ENCODE data around the gene PARP12. TPM values are rescaled to one million over a fixed set of nuclear protein-coding genes. Genes with fewer than 3 reads are reported as not detected.
"Not testable (repeated sequence)": the region's sequence is repeated elsewhere in the genome, so short reads cannot be mapped to it uniquely, and the experiment has no call there.

The PARP12 gene
- total RNA-seq, result 14.1 TPM

DNA sequence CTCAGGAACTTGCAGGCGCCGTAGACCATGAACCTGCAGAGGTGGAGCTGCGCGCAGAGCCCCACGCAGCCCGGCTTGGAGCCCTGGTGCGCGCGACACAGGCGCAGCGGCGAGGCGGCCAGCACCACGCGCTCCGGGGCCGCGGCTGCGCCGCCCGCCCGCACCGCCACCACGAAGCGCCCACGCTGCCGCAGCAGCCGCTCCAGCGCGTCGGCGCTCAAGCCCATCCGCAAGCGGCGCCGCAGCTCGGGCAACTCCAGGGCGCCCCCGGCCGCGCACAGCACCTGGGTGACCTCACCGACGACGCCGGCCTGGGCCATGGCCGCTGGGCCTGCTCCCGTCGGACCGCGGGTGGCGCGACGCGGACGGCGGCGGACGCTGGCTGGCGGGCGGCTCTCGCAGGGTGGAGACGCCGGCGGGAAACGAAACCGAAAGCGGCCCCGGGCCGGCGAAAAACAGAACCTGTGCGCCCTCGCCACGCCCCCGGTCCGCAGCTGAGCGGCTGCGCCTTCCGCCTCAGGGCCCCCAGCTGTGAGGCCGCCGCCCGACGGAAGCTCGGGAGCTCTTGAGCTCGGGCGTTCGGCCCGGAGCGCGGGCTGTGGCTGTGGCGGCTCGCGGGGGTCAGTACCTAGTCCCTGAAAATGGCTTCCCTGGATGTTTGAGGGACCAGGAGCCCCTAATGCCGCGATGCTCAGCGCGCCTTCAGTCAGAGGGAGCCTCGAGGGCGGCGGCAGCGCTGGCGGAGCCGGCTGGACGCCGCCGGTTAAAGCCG is at the start of gene PARP12:
Gene PARP12 (minus strand): TSS at position 424 of the 772 bp plus-strand sequence. CDS start 104 bp downstream, at position 320.
- Histone ChIP-seq H3K27me3 (ENCODE audit: control insufficient read depth in 3 of 3, insufficient read depth in 3 of 3, low read length in 3 of 3) (no peaks in the 10 kb centered on the region), H3K36me3 (ENCODE audit: control insufficient read depth in 3 of 3, insufficient read depth in 3 of 3, low read length in 3 of 3) (no peaks in the 10 kb centered on the region), H3K9ac (ENCODE audit: low read depth in 1 of 3, low read length in 3 of 3) (peak within 1 kb of the TSS; percentile 74 to 83 (median 81)), H3K27ac (ENCODE audit: low read depth, low read length) (peak within 1 kb of the TSS; percentile 72), H3K9me3 (ENCODE audit: control insufficient read depth in 3 of 3, low read length in 3 of 3) (no peaks in the 10 kb centered on the region), H3K4me3 (ENCODE audit: low read length in 3 of 3) (peak within 1 kb of the TSS; percentile 76 to 83 (median 81)), H3K4me1 (ENCODE audit: control insufficient read depth in 3 of 3, insufficient read depth in 3 of 3, low read length in 3 of 3) (peaks cover 17 to 31% (median 21%) of the 10 kb centered on the region in 3 donors)

GRCh38 chr7:140108777-140109176 is 46.0 kb upstream of the PARP12 start:
- not testable (repeated sequence) for H3K4me3 ChIP-seq (ENCODE audit: low read length in 3 of 3); H3K9me3 ChIP-seq (ENCODE audit: control insufficient read depth in 3 of 3, low read length in 3 of 3); H3K9ac ChIP-seq (ENCODE audit: low read depth in 1 of 3, low read length in 3 of 3); H3K27ac ChIP-seq (ENCODE audit: low read depth, low read length); H3K27me3 ChIP-seq (ENCODE audit: control insufficient read depth in 3 of 3, insufficient read depth in 3 of 3, low read length in 3 of 3); H3K4me1 ChIP-seq (ENCODE audit: control insufficient read depth in 3 of 3, insufficient read depth in 3 of 3, low read length in 3 of 3)
- peaks cover 12 to 42% (median 38%) of the 10 kb centered on the region in 3 donors for H3K36me3 ChIP-seq (ENCODE audit: control insufficient read depth in 3 of 3, insufficient read depth in 3 of 3, low read length in 3 of 3)

DNA sequence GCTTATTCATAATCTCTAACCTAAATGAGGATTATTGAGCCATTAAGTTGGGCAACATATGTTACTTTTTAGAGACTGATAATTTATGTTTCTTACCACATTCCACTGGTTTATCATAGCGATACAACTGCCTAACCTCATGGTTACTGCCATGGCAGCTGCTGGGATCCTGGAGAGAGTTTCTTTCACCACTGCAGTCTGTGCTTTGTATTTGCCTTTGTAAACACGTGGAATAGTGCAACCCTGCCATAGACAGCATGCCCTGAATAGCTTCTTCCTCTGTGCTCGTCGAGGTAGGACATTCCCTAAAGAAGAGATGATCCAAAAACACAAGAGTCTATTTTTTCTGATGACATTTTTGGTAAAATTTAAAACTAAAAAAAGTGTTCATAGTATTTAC is 33.7 kb upstream of the PARP12 start:
- no peak overlapping the region for H3K27ac ChIP-seq (ENCODE audit: low read depth, low read length)
- no peaks in the 10 kb centered on the region for H3K4me1 ChIP-seq (ENCODE audit: control insufficient read depth in 3 of 3, insufficient read depth in 3 of 3, low read length in 3 of 3)
- H3K9me3 ChIP-seq (ENCODE audit: control insufficient read depth in 3 of 3, low read length in 3 of 3), result no peaks in the 10 kb centered on the region
- no peak overlapping the region for H3K9ac ChIP-seq (ENCODE audit: low read depth in 1 of 3, low read length in 3 of 3)
- H3K36me3 ChIP-seq (ENCODE audit: control insufficient read depth in 3 of 3, insufficient read depth in 3 of 3, low read length in 3 of 3), result peaks cover 48 to 79% (median 76%) of the 10 kb centered on the region in 3 donors
- no peak overlapping the region for H3K4me3 ChIP-seq (ENCODE audit: low read length in 3 of 3)
- no peaks in the 10 kb centered on the region for H3K27me3 ChIP-seq (ENCODE audit: control insufficient read depth in 3 of 3, insufficient read depth in 3 of 3, low read length in 3 of 3)

GRCh38 chr7:140093375-140093774 is 30.6 kb upstream of the PARP12 start:
- H3K4me1 ChIP-seq (ENCODE audit: control insufficient read depth in 3 of 3, insufficient read depth in 3 of 3, low read length in 3 of 3), result no peaks in the 10 kb centered on the region
- H3K27ac ChIP-seq (ENCODE audit: low read depth, low read length), result no peak overlapping the region
- H3K27me3 ChIP-seq (ENCODE audit: control insufficient read depth in 3 of 3, insufficient read depth in 3 of 3, low read length in 3 of 3), result no peaks in the 10 kb centered on the region
- H3K9ac ChIP-seq (ENCODE audit: low read depth in 1 of 3, low read length in 3 of 3), result no peak overlapping the region
- H3K36me3 ChIP-seq (ENCODE audit: control insufficient read depth in 3 of 3, insufficient read depth in 3 of 3, low read length in 3 of 3), result peaks cover 40 to 70% (median 67%) of the 10 kb centered on the region in 3 donors
- no peak overlapping the region for H3K4me3 ChIP-seq (ENCODE audit: low read length in 3 of 3)
- no peaks in the 10 kb centered on the region for H3K9me3 ChIP-seq (ENCODE audit: control insufficient read depth in 3 of 3, low read length in 3 of 3)

DNA sequence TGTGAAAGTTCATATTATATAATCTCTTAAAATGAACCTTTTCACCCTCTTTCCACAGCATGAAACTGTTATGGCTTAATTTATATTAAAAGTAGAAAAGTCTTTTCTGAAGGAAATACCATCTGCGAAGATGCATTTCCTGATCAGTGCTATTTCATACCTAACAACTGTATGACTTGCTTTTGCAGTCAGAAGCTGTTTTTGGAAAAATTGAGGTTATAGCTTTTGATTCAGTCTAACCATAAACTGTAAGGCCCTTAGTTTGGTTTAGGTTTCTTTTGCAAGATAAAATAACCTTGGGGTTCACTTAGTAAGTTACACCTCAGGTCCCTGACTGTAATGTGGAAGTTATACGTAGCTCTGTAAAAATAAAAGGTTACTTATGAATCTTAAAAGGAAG is 22.7 kb upstream of the PARP12 start:
- Histone ChIP-seq H3K27me3 (ENCODE audit: control insufficient read depth in 3 of 3, insufficient read depth in 3 of 3, low read length in 3 of 3) (no peaks in the 10 kb centered on the region), H3K9me3 (ENCODE audit: control insufficient read depth in 3 of 3, low read length in 3 of 3) (no peaks in the 10 kb centered on the region), H3K4me3 (ENCODE audit: low read length in 3 of 3) (no peak overlapping the region), H3K9ac (ENCODE audit: low read depth in 1 of 3, low read length in 3 of 3) (no peak overlapping the region), H3K27ac (ENCODE audit: low read depth, low read length) (no peak overlapping the region), H3K4me1 (ENCODE audit: control insufficient read depth in 3 of 3, insufficient read depth in 3 of 3, low read length in 3 of 3) (no peaks in the 10 kb centered on the region), H3K36me3 (ENCODE audit: control insufficient read depth in 3 of 3, insufficient read depth in 3 of 3, low read length in 3 of 3) (peaks cover 2 to 9% (median 5%) of the 10 kb centered on the region in 3 donors)

GRCh38 chr7:140084972-140085371 is 22.2 kb upstream of the PARP12 start:
- H3K4me3 ChIP-seq (ENCODE audit: low read length in 3 of 3), result no peak overlapping the region
- peaks cover 0 to 6% (median 5%) of the 10 kb centered on the region in 3 donors for H3K36me3 ChIP-seq (ENCODE audit: control insufficient read depth in 3 of 3, insufficient read depth in 3 of 3, low read length in 3 of 3)
- no peaks in the 10 kb centered on the region for H3K27me3 ChIP-seq (ENCODE audit: control insufficient read depth in 3 of 3, insufficient read depth in 3 of 3, low read length in 3 of 3)
- no peak overlapping the region for H3K9ac ChIP-seq (ENCODE audit: low read depth in 1 of 3, low read length in 3 of 3)
- no peaks in the 10 kb centered on the region for H3K9me3 ChIP-seq (ENCODE audit: control insufficient read depth in 3 of 3, low read length in 3 of 3)
- no peaks in the 10 kb centered on the region for H3K4me1 ChIP-seq (ENCODE audit: control insufficient read depth in 3 of 3, insufficient read depth in 3 of 3, low read length in 3 of 3)
- no peak overlapping the region for H3K27ac ChIP-seq (ENCODE audit: low read depth, low read length)

DNA sequence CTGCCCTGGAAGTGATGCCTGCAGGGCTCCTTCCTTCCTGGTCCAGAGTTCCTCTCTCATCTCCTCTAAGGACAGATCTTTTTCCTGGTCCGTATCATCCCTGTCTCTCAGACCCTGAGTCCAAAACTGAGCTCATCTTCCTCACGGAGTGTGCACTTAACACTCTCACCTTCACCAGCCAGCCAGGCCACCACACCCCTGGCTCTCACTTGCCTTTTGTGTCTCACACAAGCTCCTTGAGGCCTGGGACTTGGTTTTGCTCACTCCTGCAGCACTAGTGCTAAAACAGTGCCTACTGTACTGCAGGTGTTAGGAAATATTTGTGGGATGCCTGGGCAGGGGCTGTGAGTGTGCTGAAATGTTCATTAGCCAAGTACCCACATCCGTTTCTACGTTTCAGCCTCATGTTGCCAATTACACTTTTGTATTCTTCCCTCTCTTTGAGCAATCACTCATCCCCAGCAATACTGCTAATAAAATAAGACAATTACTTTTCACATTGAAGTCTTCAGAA is 21.4 kb upstream of the PARP12 start:
- Histone ChIP-seq H3K27ac (ENCODE audit: low read depth, low read length) (no peak overlapping the region), H3K4me1 (ENCODE audit: control insufficient read depth in 3 of 3, insufficient read depth in 3 of 3, low read length in 3 of 3) (peaks cover 0 to 4% (median 2%) of the 10 kb centered on the region in 3 donors), H3K9me3 (ENCODE audit: control insufficient read depth in 3 of 3, low read length in 3 of 3) (no peaks in the 10 kb centered on the region), H3K9ac (ENCODE audit: low read depth in 1 of 3, low read length in 3 of 3) (no peak overlapping the region), H3K36me3 (ENCODE audit: control insufficient read depth in 3 of 3, insufficient read depth in 3 of 3, low read length in 3 of 3) (peaks cover 0 to 4% (median 0%) of the 10 kb centered on the region in 3 donors), H3K27me3 (ENCODE audit: control insufficient read depth in 3 of 3, insufficient read depth in 3 of 3, low read length in 3 of 3) (no peaks in the 10 kb centered on the region), H3K4me3 (ENCODE audit: low read length in 3 of 3) (no peak overlapping the region)

DNA sequence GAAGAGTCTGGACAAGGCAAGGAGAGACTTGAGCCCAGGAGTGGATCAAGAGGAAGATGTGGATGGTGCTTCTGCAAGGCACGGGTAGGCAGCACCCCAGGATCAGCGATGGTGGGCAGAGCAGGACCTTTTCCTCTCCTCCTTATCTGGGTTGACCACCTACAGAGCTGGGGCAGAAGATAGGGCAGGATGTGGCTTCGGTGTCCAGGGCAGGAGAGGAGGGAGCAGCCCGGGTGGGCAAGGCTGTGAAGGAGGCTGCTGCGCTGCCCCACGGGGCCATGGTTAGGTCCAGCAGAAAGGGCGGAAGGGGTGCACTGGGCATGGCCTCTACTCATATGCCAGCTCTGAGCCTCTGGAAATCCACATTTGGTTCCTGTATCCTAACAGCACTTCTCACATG is 20.0 kb upstream of the PARP12 start:
- H3K4me1 ChIP-seq (ENCODE audit: control insufficient read depth in 3 of 3, insufficient read depth in 3 of 3, low read length in 3 of 3), result peaks cover 0 to 9% (median 5%) of the 10 kb centered on the region in 3 donors
- H3K9me3 ChIP-seq (ENCODE audit: control insufficient read depth in 3 of 3, low read length in 3 of 3), result no peaks in the 10 kb centered on the region
- H3K27me3 ChIP-seq (ENCODE audit: control insufficient read depth in 3 of 3, insufficient read depth in 3 of 3, low read length in 3 of 3), result no peaks in the 10 kb centered on the region
- H3K36me3 ChIP-seq (ENCODE audit: control insufficient read depth in 3 of 3, insufficient read depth in 3 of 3, low read length in 3 of 3), result no peaks in the 10 kb centered on the region
- no peak overlapping the region for H3K9ac ChIP-seq (ENCODE audit: low read depth in 1 of 3, low read length in 3 of 3)
- H3K4me3 ChIP-seq (ENCODE audit: low read length in 3 of 3), result no peak overlapping the region
- H3K27ac ChIP-seq (ENCODE audit: low read depth, low read length), result no peak overlapping the region

- H3K36me3 ChIP-seq (ENCODE audit: control insufficient read depth in 3 of 3, insufficient read depth in 3 of 3, low read length in 3 of 3), result no peaks in the 10 kb centered on the region
- H3K4me1 ChIP-seq (ENCODE audit: control insufficient read depth in 3 of 3, insufficient read depth in 3 of 3, low read length in 3 of 3), result peaks cover 0 to 9% (median 5%) of the 10 kb centered on the region in 3 donors
- no peak overlapping the region for H3K4me3 ChIP-seq (ENCODE audit: low read length in 3 of 3)
- no peak overlapping the region for H3K9ac ChIP-seq (ENCODE audit: low read depth in 1 of 3, low read length in 3 of 3)
- no peak overlapping the region for H3K27ac ChIP-seq (ENCODE audit: low read depth, low read length)
- H3K27me3 ChIP-seq (ENCODE audit: control insufficient read depth in 3 of 3, insufficient read depth in 3 of 3, low read length in 3 of 3), result no peaks in the 10 kb centered on the region
- no peaks in the 10 kb centered on the region for H3K9me3 ChIP-seq (ENCODE audit: control insufficient read depth in 3 of 3, low read length in 3 of 3)
Observed at GRCh38 chr7:140081774-140082425, 19.1 kb upstream of the PARP12 start.

DNA sequence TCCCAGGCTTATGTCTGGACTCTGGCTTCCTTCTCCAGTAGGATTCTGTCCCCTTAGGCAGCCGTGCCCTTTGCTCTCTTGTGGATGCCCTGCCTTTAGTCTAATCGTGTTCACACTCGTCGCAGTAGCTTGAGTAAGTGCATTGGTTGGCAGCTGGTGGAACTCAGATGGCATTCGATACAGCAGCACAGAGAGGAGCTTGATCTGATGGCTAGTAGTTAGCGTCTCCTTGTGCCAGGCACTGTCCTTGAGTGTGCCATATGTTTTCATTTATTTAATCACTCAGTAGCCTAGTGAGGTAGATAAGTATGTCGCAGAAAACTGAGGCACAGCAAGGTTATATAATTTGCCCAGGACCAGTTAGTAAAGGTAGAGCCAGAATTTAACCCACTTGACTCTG is 18.2 kb upstream of the PARP12 start:
- Histone ChIP-seq H3K4me1 (ENCODE audit: control insufficient read depth in 3 of 3, insufficient read depth in 3 of 3, low read length in 3 of 3) (peaks cover 0 to 9% (median 5%) of the 10 kb centered on the region in 3 donors), H3K9ac (ENCODE audit: low read depth in 1 of 3, low read length in 3 of 3) (no peak overlapping the region), H3K27me3 (ENCODE audit: control insufficient read depth in 3 of 3, insufficient read depth in 3 of 3, low read length in 3 of 3) (no peaks in the 10 kb centered on the region), H3K27ac (ENCODE audit: low read depth, low read length) (no peak overlapping the region), H3K9me3 (ENCODE audit: control insufficient read depth in 3 of 3, low read length in 3 of 3) (no peaks in the 10 kb centered on the region), H3K36me3 (ENCODE audit: control insufficient read depth in 3 of 3, insufficient read depth in 3 of 3, low read length in 3 of 3) (no peaks in the 10 kb centered on the region), H3K4me3 (ENCODE audit: low read length in 3 of 3) (no peak overlapping the region)
